HG02852 (cell line): ENCODE results near the gene PLEKHA1.

Source experiments
- ATAC-seq: cut with Tn5 transposase; IDR thresholded peaks from one replicate; pipeline ENCODE4 v1.9.1; 2021; ENCODE audit warnings: mild to moderate bottlenecking, moderate library complexity; ENCODE audit not compliant: unreplicated experiment

The PLEKHA1 gene

GRCh38 chr10:122375679-122376160, 1.2 kb downstream of the PLEKHA1 start:
- no peak for ATAC-seq

- ATAC-seq: no peak
Measured at GRCh38 chr10:122376364-122376961, 2.0 kb downstream of the PLEKHA1 start.

GRCh38 chr10:122379041-122379440, 4.5 kb downstream of the PLEKHA1 start:
- no peak for ATAC-seq

GRCh38 chr10:122379537-122379936, 5.0 kb downstream of the PLEKHA1 start:
- no peak for ATAC-seq

- no peak for ATAC-seq
Measured at GRCh38 chr10:122380703-122381102, 6.2 kb downstream of the PLEKHA1 start.

GRCh38 chr10:122381680-122382079, 7.2 kb downstream of the PLEKHA1 start:
- no peak for ATAC-seq

GRCh38 chr10:122386514-122386913, 12.0 kb downstream of the PLEKHA1 start:
- no peak for ATAC-seq

- ATAC-seq: no peak
Measured at GRCh38 chr10:122387572-122387971, 13.1 kb downstream of the PLEKHA1 start.

- ATAC-seq: no peak
Measured at GRCh38 chr10:122388287-122388997, 13.9 kb downstream of the PLEKHA1 start.

GRCh38 chr10:122390271-122390670, 15.8 kb downstream of the PLEKHA1 start:
- no peak for ATAC-seq

GRCh38 chr10:122390679-122391078, 16.2 kb downstream of the PLEKHA1 start:
- ATAC-seq: no peak

- no peak for ATAC-seq
Measured at GRCh38 chr10:122391875-122392274, 17.4 kb downstream of the PLEKHA1 start.

GRCh38 chr10:122392835-122393234, 18.3 kb downstream of the PLEKHA1 start:
- ATAC-seq: no peak

GRCh38 chr10:122393288-122393687, 18.8 kb downstream of the PLEKHA1 start:
- no peak for ATAC-seq

GRCh38 chr10:122402548-122403131, 28.1 kb downstream of the PLEKHA1 start:
- ATAC-seq: no peak

GRCh38 chr10:122404576-122404975, 30.1 kb downstream of the PLEKHA1 start:
- ATAC-seq: no peak

- ATAC-seq: no peak
Measured at GRCh38 chr10:122407375-122408125, 33.0 kb downstream of the PLEKHA1 start.

GRCh38 chr10:122413327-122413726, 38.8 kb downstream of the PLEKHA1 start:
- no peak for ATAC-seq

- no peak for ATAC-seq
Measured at GRCh38 chr10:122417667-122418066, 43.2 kb downstream of the PLEKHA1 start.

GRCh38 chr10:122419016-122419415, 44.5 kb downstream of the PLEKHA1 start:
- no peak for ATAC-seq

- ATAC-seq: no peak
Measured at GRCh38 chr10:122419876-122420623, 45.5 kb downstream of the PLEKHA1 start.
